Inflammatory macrophage (primary cell): ENCODE data around the gene BHLHE40.

Experiments
- DNase-seq, 2 donors: peaks; one replicate each; pipeline ENCODE4 v3.0.0-alpha.2; 2020 to 2022

The BHLHE40 gene

DNA sequence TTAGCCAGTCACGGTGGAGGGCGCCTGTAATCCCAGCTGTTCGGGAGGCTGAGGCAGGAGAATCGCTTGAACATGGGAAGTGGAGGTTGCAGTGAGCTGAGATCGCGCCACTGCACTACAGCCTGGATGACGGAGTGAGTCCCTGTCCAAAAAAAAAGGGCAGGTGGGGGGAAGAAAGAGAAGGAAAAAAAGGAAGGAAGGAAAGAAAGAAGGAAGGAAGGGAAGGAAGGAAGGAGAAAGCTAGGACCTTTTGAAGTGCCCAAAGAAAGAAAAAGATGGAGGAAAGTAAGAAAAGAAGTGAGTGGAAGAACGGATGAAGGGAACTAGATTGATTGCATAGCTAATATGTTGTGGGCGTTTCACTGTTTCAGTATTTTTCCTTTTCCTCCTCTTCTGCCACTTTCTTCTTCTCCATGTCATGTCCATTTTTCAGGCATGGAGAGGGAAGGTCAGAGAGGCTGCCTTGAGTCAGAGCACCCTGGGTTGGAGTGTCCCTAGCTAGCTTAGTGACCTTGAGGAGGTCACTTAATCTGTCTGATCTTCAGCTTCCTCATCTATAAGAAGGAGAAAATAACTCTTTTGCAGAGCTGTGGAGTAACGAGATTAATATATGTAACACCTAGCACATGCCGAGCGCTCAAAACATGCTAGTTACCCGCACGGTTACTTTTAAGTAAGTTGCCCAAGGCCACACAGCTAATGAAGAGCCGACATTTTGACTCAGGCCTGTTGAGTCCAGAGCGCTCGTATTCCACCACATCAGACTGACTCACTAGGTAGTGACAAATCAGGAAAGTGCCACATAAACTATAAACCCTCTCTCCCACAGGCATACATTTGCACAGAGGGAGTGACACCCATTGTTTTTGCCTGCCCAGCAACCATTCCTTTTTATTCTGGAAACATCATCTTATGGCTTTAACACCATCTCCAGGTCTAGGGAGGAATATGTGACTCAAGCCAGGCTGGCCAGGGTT is 42.2 kb downstream of the BHLHE40 start:
- DNase-seq = peak; percentile 45 to 67

DNA sequence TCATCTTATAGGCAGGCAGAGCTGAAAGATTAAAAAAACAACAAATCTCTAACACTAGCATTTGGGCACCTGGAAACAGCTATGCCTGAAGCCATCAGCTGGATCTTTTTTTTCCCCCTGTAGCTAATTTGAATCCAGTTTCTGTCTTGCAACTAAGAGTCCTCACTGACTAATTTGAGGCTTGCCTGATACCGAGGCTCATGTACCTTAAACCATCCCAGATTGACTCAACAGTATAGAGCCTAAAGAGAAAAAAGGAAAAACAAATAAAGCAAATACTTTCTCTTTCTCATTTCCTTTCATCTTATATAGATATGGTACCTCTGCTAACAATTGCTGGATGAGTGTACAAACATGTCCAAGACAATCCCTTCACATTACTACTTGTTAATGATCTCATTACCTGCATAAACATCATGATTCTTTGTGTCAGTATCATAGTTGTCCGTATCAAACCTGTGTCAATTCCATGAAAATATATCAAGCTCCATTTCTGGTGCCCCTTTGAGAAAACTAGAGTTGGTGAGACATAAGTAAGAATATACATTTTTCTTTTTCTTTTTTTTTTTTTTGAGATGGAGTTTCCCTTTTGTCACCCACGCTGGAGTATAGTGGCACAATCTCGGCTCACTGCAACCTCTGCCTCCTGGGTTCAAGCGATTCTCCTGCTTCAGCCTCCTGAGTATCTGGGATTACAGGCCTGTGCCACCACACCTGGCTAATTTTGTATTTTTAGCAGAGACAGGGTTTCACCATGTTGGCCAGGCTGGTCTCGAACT is 43.1 kb downstream of the BHLHE40 start:
- no peak for DNase-seq

DNA sequence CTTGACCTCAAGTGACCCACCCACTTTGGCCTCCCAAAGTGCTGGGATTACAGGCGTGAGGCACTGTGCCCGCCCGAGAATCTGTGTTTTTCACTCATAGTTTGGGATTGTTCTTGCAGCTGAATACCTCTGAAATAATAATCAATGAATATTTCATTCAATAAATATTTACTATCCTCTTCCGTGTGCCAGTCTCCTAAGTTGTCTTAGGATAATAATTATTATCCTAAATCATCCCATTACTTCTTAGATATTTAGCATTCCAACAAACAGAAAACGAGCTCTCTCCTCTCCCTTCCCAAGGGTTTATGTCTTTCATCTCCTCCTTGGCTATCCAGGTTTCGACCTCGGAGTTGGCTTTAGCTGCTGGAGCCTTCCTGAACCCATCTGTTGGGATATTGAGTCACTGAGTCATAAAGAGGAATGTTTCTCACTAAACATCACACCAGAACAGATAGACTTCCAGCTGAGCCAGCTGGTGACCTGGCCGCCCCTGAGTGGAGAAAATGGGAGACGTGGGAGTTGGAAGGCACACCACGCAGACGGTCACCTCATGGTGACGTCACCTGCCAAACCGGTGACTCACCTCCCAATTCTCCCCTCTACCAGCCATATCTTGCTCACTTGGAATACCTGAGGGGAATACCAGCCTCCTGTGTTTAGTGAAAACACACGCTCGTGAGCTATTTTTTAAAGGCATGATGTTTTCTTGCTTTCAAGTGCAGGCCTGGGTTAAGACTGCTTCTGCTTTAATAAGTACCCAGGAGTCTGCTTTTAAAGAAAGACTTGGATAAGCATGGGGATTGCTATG is 43.9 kb downstream of the BHLHE40 start:
- peak in 1 of 2 donors; percentile 30 for DNase-seq

DNA sequence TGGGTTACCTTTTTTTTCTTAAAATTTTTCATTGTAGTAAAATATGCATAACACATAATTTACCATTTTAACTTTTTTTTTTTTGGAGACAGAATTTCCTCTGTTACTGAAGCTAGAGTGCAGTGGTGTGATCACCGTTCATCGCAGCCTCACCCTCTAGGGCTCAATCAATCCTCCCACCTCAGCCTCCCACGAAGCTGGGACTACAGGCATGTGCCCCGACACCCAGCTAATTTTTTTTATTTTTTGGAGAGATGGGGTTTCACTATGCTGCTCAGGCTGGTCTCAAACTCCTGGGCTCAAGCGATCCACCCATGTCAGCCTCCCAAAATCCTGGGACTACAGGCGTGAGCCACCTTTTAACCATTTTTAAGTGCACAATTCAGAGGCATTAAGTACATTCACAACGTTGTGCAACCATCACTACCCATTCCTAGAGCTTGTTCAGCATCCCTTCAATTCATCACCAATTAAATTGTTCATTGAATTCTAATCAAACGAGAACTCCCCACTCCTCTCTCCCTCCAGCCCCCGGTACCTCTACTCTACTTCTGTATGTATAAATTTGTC is 44.6 kb downstream of the BHLHE40 start:
- peak in 1 of 2 donors; percentile 37 for DNase-seq

DNA sequence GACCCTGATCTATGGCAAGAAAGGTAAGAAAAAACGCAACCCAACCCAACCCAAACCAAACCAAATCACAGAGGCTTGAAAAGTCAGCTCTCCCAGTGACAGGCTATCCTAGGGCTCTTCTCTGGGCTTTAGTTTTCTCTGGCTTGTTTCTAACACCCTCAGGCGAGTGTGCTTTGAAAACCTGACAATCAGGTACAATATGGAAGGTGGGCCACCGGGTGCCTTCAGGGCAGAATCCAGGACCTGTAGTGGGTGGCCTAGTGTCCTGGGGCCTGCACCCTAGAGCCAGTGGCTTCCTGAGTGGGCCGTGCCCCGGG is 46.8 kb downstream of the BHLHE40 start:
- no peak for DNase-seq

DNA sequence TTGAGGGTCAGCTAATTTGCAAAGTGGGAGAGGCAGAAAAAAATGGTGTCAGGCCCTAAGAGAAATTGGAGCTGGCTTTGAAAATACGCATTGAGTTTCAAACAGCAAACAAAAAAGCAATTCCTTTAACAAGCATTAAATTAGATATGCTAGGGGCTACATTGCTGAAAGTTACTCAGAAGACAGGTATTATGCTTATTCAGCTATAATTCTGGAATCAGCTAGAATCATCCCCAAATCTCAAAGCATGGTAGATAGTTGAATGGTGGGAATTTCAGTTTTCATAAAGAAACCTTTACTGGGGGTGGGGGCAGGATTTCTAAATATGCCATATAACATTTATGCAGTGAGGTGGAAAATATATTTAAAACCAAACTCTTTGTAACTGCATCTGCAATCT is 50.5 kb downstream of the BHLHE40 start:
- DNase-seq = no peak

DNA sequence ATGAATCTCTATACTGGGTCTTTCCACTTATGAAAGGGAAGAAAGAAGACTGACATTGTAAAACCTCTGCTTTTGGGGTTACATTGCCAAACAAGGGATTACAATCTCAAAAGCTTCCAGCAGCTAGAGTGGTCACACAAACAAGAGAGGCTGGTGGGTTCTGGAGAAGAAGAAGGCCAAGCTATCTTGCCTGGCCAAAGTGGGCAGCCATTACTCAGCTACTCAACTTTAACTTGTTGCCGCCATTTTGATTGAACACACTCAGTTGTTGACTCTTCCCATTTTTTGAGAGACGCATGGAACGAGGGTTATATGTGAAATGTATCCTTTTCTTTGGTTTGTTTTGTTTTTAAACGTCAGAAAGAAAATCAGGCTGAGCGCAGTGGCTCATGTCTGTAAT is 50.9 kb downstream of the BHLHE40 start:
- DNase-seq = no peak

DNA sequence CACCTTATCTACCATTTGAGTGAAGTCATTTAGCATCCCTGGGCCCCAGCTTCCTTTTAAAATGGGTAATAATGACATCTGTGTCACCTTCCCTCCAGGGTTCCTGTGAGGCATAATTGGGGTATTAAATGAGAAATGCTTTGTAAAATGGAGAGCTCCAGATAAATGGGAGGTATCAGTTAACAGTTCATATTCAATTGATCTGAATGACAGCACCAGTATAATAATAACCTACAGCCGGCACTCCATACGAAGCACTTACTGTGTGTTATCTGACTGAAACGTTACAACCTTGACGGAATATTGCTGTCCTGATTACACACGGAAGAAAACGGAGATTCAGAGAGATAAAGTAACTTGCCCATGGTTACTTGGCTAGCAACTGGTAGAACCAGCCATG is 53.6 kb downstream of the BHLHE40 start:
- DNase-seq = no peak
